Activated T-cell treated with anti-CD3 and anti-CD28 coated beads, Interleukin-2, amount 50 U/mL, for 72 hours (primary cell): ENCODE data around the gene CIITA. TPM values are rescaled to one million over a fixed set of nuclear protein-coding genes. Genes with fewer than 3 reads are reported as not detected.

ENCODE experiments used
- total RNA-seq, 2 donors: library from RNA; stranded (reverse); gene quantifications; one replicate each; pipeline ENCODE4 v1.2.3, GENCODE V29; 2022

The CIITA gene
- total RNA-seq, 2 donors from 2014 or later, result 3.1 to 7.2 TPM

Other genes starting within 250 kb of the CIITA start
- gene TEKT5, start 182.3 kb upstream of the CIITA start, total RNA-seq, result under 1 TPM in 1 of 2 donors, not detected in 1; 0.23 TPM
- gene NUBP1, start 133.4 kb upstream of the CIITA start, total RNA-seq, result 10 to 100 TPM; 22.4 to 24.9 TPM
- gene TVP23A, start 58.4 kb upstream of the CIITA start, total RNA-seq, result under 1 TPM in 1 of 2 donors, not detected in 1; 0.60 TPM
- 10 to 100 TPM; 24.4 to 26.7 TPM for gene DEXI, start 65.3 kb downstream of the CIITA start, total RNA-seq
- gene CLEC16A, start 67.4 kb downstream of the CIITA start, total RNA-seq, result 10 to 100 TPM; 29.9 to 32.3 TPM